ENCODE measurements around the gene GNAT2.

DNA sequence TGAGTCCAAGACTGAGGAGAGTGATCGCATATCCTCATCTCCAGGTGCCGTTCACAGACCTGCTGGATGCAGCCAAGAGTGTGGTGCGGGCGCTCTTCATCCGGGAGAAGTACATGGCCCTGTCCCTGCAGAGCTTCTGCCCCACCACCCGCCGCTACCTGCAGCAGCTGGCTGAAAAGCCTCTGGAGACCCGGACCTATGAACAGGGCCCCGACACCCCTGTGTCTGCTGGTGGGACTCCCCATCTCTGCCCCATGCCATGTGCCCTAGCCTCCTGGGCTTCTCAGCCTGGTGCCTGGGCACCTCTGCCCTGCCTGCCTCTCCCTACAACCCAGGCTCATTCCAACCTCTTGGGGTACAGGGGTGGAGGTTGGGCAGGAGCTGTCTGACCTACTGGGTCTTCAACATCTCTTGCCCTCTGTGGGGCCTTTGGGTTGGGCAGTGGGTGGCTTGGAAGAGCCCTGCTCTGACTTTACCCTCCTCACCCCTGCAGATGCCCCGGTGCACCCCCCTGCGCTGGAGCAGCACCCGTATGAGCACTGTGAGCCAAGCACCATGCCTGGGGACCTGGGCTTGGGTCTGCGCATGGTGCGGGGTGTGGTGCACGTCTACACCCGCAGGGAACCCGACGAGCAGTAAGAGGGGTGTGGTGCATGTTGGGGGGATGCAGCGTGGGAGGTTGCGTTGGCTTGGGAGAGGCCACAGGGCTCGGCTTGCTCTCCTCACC, 7.4 kb upstream of the GNAT2 start:
- TF ChIP-seq, protein P1, sequence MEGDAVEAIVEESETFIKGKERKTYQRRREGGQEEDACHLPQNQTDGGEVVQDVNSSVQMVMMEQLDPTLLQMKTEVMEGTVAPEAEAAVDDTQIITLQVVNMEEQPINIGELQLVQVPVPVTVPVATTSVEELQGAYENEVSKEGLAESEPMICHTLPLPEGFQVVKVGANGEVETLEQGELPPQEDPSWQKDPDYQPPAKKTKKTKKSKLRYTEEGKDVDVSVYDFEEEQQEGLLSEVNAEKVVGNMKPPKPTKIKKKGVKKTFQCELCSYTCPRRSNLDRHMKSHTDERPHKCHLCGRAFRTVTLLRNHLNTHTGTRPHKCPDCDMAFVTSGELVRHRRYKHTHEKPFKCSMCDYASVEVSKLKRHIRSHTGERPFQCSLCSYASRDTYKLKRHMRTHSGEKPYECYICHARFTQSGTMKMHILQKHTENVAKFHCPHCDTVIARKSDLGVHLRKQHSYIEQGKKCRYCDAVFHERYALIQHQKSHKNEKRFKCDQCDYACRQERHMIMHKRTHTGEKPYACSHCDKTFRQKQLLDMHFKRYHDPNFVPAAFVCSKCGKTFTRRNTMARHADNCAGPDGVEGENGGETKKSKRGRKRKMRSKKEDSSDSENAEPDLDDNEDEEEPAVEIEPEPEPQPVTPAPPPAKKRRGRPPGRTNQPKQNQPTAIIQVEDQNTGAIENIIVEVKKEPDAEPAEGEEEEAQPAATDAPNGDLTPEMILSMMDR (IDR thresholded peaks at IDR 0.05; ENCODE audit: extremely low read depth in 1 of 2, insufficient read depth in 1 of 2, low read depth in 1 of 2, low read length in 2 of 2), result no peak
- TF ChIP-seq POLR2A (IDR thresholded peaks at IDR 0.05; ENCODE audit: low read depth, low read length), result no peak

All from endothelial cell of umbilical vein (primary cell).